Neural progenitor cell (in vitro differentiated cells): ENCODE measurements around the gene NFIX.

Experiments
- EZH2 ChIP-seq: fragments of 200-600 bp; sonication (generic); IDR thresholded peaks from 2 replicates; pipeline ENCODE4 v1.6.1; 2017; ENCODE audit warnings: antibody characterized with exemption, mild to moderate bottlenecking, moderate library complexity
- TF ChIP-seq, protein P1 (sequence below): fragments of 200-600 bp; sonication (generic); IDR thresholded peaks from 2 replicates; pipeline ENCODE4 v1.5.1; 2017; ENCODE audit warnings: antibody characterized with exemption, mild to moderate bottlenecking

DNA sequence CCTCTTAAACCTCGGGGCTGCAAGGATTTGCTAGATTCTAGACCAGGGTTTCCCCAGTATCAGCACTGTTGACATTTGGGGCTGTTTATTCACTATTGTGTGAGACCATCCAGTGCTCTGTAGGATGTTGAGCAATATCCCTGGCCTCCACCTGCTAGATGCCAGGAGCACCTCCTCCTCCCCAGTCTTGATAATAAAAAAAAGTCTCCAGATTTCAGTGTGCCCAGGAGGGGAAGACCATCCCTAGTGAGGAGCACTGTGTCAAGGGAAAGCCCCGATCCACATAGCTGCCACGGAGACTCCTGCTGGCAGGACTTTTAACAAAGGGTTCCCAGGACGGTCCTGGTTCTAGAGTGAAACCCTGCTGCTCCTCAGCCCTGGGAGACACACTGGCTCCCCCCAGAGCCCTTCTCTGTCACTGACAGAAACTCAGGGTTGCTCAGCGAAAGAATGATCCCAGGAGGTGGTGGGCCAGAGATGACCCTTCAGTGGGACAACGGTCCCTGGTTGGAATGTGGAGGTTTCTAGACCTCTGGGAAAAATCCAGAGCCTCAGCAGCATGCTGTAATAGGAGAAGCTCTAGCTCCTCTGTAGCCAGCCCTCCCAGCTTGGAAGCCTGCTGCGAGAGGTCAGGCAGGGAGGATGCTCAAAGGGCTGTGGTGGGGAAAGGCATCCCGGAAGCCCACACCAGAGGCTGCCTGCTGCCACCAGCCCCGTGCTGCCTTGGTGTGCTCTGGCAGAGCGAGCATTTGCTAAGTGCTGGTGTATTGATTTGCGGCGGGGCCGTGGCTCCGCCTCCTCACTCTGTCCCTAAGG, 87.1 kb downstream of the NFIX start:
- no peak for TF ChIP-seq EZH2
- TF ChIP-seq, protein P1, sequence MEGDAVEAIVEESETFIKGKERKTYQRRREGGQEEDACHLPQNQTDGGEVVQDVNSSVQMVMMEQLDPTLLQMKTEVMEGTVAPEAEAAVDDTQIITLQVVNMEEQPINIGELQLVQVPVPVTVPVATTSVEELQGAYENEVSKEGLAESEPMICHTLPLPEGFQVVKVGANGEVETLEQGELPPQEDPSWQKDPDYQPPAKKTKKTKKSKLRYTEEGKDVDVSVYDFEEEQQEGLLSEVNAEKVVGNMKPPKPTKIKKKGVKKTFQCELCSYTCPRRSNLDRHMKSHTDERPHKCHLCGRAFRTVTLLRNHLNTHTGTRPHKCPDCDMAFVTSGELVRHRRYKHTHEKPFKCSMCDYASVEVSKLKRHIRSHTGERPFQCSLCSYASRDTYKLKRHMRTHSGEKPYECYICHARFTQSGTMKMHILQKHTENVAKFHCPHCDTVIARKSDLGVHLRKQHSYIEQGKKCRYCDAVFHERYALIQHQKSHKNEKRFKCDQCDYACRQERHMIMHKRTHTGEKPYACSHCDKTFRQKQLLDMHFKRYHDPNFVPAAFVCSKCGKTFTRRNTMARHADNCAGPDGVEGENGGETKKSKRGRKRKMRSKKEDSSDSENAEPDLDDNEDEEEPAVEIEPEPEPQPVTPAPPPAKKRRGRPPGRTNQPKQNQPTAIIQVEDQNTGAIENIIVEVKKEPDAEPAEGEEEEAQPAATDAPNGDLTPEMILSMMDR = peak; percentile 34
